Keratinocyte (primary cell): ENCODE results near the gene SPAG5.

Experiments used
- EZH2 ChIP-seq: IDR thresholded peaks from one replicate; pipeline ENCODE4 v1.6.1; 2012; ENCODE audit warnings: inconsistent platforms, mild to moderate bottlenecking, low read length, moderate library complexity
- TF ChIP-seq, protein P1 (sequence below), 3 experiments: IDR thresholded peaks in 1 of 3; conservative IDR thresholded peaks in 1 of 3; optimal IDR thresholded peaks in 1 of 3; 2 replicates in 2 of 3; 3 replicates in 1 of 3; pipeline versions ENCODE3 to v1.5.1; 2011; ENCODE audit warnings: low read length in 3 of 3, mild to moderate bottlenecking in 3 of 3, moderate library complexity in 2 of 3, control low read depth in 1 of 3, inconsistent platforms in 1 of 3; ENCODE audit not compliant: insufficient read depth in 2 of 3; ENCODE audit errors: extremely low read depth in 1 of 3

DNA sequence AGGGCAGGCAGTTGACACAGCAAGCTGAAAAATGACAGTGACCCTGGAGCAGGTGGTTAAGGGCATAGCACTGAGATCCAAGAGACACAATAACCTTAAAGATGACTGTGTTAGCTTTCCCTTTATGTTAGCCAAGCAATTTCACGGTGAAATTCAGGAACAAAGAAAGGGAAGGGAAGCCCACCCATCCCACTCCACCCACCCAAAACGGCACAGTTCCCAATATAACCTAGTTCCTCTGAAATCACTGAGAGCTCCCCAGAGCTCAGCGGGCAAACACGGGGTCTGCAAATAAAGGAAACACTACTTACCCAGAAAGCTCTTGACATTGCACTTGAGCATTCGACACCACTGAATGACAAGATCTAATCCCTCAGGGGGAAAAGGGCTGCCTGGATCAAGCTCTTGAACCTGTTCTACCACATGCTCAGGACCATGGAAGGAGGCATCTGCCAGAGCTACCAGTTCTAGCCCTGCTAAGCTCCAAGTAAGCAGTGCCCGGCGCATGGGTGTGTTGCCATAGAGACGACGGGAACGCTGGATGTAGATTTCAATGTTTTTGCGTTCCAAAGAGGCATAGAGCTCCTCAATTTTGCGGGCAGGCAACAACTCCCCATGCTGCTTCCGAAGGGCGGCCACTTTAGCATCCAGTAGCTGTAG is 35.5 kb upstream of the SPAG5 start:
- TF ChIP-seq, protein P1, sequence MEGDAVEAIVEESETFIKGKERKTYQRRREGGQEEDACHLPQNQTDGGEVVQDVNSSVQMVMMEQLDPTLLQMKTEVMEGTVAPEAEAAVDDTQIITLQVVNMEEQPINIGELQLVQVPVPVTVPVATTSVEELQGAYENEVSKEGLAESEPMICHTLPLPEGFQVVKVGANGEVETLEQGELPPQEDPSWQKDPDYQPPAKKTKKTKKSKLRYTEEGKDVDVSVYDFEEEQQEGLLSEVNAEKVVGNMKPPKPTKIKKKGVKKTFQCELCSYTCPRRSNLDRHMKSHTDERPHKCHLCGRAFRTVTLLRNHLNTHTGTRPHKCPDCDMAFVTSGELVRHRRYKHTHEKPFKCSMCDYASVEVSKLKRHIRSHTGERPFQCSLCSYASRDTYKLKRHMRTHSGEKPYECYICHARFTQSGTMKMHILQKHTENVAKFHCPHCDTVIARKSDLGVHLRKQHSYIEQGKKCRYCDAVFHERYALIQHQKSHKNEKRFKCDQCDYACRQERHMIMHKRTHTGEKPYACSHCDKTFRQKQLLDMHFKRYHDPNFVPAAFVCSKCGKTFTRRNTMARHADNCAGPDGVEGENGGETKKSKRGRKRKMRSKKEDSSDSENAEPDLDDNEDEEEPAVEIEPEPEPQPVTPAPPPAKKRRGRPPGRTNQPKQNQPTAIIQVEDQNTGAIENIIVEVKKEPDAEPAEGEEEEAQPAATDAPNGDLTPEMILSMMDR (optimal IDR thresholded peaks at IDR 0.05 in 1 of 3, IDR thresholded peaks at IDR 0.05 in 1 of 3, conservative IDR thresholded peaks at IDR 0.05 in 1 of 3; ENCODE audit: extremely low read depth in 1 of 3, insufficient read depth in 2 of 3, low read length in 3 of 3): no peak
- TF ChIP-seq EZH2: no peak
